ENCODE data around the gene TMIGD1.
A peak's percentile ranks its signal among the peaks of the same experiment; 100 is the strongest.

TMIGD1 gene

GRCh38 chr17:30278032-30278431 is 55.8 kb downstream of the TMIGD1 start:
- DNase-seq = peak; percentile 3

- no peak for DNase-seq
Measured at GRCh38 chr17:30275911-30276310, 57.9 kb downstream of the TMIGD1 start.

- DNase-seq = no peak
Measured at GRCh38 chr17:30274887-30275286, 59.0 kb downstream of the TMIGD1 start.

- DNase-seq = no peak
Measured at GRCh38 chr17:30273373-30273772, 60.5 kb downstream of the TMIGD1 start.

- DNase-seq = no peak
Measured at GRCh38 chr17:30271102-30271501, 62.8 kb downstream of the TMIGD1 start.

GRCh38 chr17:30267625-30268024 is 66.2 kb downstream of the TMIGD1 start:
- DNase-seq = no peak

All from NCI-H345 (cell line).